ENCODE measurements around the gene WSCD1.

WSCD1 gene

GRCh38 chr17:6159541-6160231 is 89.5 kb downstream of the WSCD1 start:
- Histone ChIP-seq H3K9ac (ENCODE audit: low read depth, low read length) (no peak overlapping the region), H3K27me3 (ENCODE audit: insufficient read depth, low read length, poor library complexity) (peaks cover 22% of the 10 kb centered on the region), H3K4me1 (ENCODE audit: insufficient read depth, low read length) (no peaks in the 10 kb centered on the region), H2AFZ (ENCODE audit: low read depth, low read length) (no peak overlapping the region), H3K36me3 (ENCODE audit: insufficient read depth, low read length) (no peaks in the 10 kb centered on the region), H3K4me3 (ENCODE audit: low read depth in 1 of 2, low read length in 2 of 2) (no peak overlapping the region), H3K9me3 (ENCODE audit: insufficient read depth, low read length, severe bottlenecking) (no peaks in the 10 kb centered on the region), H3K27ac (ENCODE audit: low read length) (no peak overlapping the region), H3K79me2 (ENCODE audit: insufficient read depth, low read length) (no peaks in the 10 kb centered on the region), H3K4me2 (ENCODE audit: insufficient read depth, low read length) (no peak overlapping the region), H4K20me1 (ENCODE audit: insufficient read depth, low read length) (no peaks in the 10 kb centered on the region; the same call in 1 of the 2 replicates)
- TF ChIP-seq EZH2 (IDR thresholded peaks at IDR 0.05; ENCODE audit: borderline replicate concordance, low read depth, low read length, severe bottlenecking), result no peak
- TF ChIP-seq CTCF (IDR thresholded peaks at IDR 0.05; ENCODE audit: borderline replicate concordance, extremely low read depth, low read length, poor library complexity, severe bottlenecking), result no peak
- no peak for DNase-seq
- ATAC-seq (ENCODE audit: insufficient read depth, low read depth), result no peak

GRCh38 chr17:6160232-6160555 is 90.0 kb downstream of the WSCD1 start:
- Histone ChIP-seq H3K4me1 (ENCODE audit: insufficient read depth, low read length) (no peaks in the 10 kb centered on the region), H3K27me3 (ENCODE audit: insufficient read depth, low read length, poor library complexity) (peaks cover 25% of the 10 kb centered on the region), H3K9me3 (ENCODE audit: insufficient read depth, low read length, severe bottlenecking) (no peaks in the 10 kb centered on the region), H3K27ac (ENCODE audit: low read length) (no peak overlapping the region), H3K79me2 (ENCODE audit: insufficient read depth, low read length) (no peaks in the 10 kb centered on the region), H2AFZ (ENCODE audit: low read depth, low read length) (no peak overlapping the region), H3K36me3 (ENCODE audit: insufficient read depth, low read length) (no peaks in the 10 kb centered on the region), H3K4me3 (ENCODE audit: low read depth in 1 of 2, low read length in 2 of 2) (no peak overlapping the region), H4K20me1 (ENCODE audit: insufficient read depth, low read length) (no peaks in the 10 kb centered on the region; the same call in 1 of the 2 replicates), H3K9ac (ENCODE audit: low read depth, low read length) (no peak overlapping the region), H3K4me2 (ENCODE audit: insufficient read depth, low read length) (no peak overlapping the region)
- DNase-seq (no peak), ATAC-seq (ENCODE audit: insufficient read depth, low read depth) (no peak)
- TF ChIP-seq CTCF (IDR thresholded peaks at IDR 0.05; ENCODE audit: borderline replicate concordance, extremely low read depth, low read length, poor library complexity, severe bottlenecking), result no peak
- TF ChIP-seq EZH2 (IDR thresholded peaks at IDR 0.05; ENCODE audit: borderline replicate concordance, low read depth, low read length, severe bottlenecking), result no peak

GRCh38 chr17:6160911-6161855 is 91.0 kb downstream of the WSCD1 start:
- H3K27me3 ChIP-seq (ENCODE audit: insufficient read depth, low read length, poor library complexity), result peaks cover 28% of the 10 kb centered on the region
- no peak overlapping the region for H3K9ac ChIP-seq (ENCODE audit: low read depth, low read length)
- TF ChIP-seq CTCF (IDR thresholded peaks at IDR 0.05; ENCODE audit: borderline replicate concordance, extremely low read depth, low read length, poor library complexity, severe bottlenecking) (no peak), EZH2 (IDR thresholded peaks at IDR 0.05; ENCODE audit: borderline replicate concordance, low read depth, low read length, severe bottlenecking) (no peak)
- no peak overlapping the region for H2AFZ ChIP-seq (ENCODE audit: low read depth, low read length)
- no peaks in the 10 kb centered on the region for H3K79me2 ChIP-seq (ENCODE audit: insufficient read depth, low read length)
- DNase-seq (no peak), ATAC-seq (ENCODE audit: insufficient read depth, low read depth) (no peak)
- no peaks in the 10 kb centered on the region for H3K4me1 ChIP-seq (ENCODE audit: insufficient read depth, low read length)
- no peak overlapping the region for H3K4me2 ChIP-seq (ENCODE audit: insufficient read depth, low read length)
- no peak overlapping the region for H3K27ac ChIP-seq (ENCODE audit: low read length)
- H4K20me1 ChIP-seq (ENCODE audit: insufficient read depth, low read length), result no peaks in the 10 kb centered on the region; the same call in 1 of the 2 replicates
- H3K36me3 ChIP-seq (ENCODE audit: insufficient read depth, low read length), result no peaks in the 10 kb centered on the region
- H3K9me3 ChIP-seq (ENCODE audit: insufficient read depth, low read length, severe bottlenecking), result no peaks in the 10 kb centered on the region
- H3K4me3 ChIP-seq (ENCODE audit: low read depth in 1 of 2, low read length in 2 of 2), result no peak overlapping the region
